Stimulated activated CD8-positive, alpha-beta memory T cell treated with anti-CD3 and anti-CD28 coated beads, Interleukin-15, amount 100 ng/mL, for 1 hour (primary cell): ENCODE results near the gene SLC19A1.
"Not testable (repeated sequence)": the region's sequence is repeated elsewhere in the genome, so short reads cannot be mapped to it uniquely, and the experiment has no call there.

ENCODE experiments used
- DNase-seq: peaks from one replicate; pipeline ENCODE4 v3.0.0-alpha.2; 2020; ENCODE audit warnings: low read depth

Gene SLC19A1

DNA sequence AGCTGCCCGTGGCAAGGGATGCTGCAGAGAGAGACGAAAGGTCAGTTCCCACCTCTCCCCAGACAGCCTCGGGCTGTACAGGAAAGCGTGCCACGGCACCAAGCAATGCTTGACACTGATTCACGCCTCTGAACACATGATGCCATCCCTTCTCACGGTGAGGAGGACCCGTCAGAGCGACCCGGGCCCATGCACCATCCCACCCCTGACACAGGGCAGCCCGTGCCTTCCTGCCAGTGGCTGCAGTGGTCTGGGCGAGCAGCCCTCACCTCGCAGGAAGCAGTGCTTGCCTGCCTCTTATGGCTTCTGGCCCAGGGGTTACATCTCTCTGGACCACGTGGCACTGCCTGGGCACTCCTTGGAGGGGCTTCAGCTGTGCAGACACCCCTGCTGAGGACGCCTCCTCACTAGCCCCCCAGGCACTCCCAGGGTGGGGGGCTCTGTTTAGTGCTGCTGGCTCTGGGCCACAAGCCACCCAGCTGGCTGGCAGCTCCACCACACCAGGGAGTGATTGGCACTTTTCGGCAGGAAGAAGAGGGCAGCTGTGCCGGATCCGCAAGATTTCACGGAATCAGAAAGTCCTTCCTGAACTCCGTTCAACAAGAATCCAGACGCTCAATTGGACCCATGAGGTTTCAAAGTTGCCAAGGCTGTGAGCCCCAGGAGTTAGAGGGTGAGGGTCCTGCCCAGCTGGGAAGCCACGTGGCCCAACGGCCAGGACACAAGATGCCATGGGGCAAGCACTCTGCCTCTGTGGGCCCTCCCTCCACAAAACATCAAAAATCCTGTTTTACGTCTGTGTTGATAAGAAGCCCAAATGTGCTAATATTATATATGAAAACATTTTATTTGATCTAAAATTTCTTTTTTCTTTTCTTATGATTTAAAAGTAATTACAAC, 34.8 kb upstream of the SLC19A1 start:
- DNase-seq, result no peak

DNA sequence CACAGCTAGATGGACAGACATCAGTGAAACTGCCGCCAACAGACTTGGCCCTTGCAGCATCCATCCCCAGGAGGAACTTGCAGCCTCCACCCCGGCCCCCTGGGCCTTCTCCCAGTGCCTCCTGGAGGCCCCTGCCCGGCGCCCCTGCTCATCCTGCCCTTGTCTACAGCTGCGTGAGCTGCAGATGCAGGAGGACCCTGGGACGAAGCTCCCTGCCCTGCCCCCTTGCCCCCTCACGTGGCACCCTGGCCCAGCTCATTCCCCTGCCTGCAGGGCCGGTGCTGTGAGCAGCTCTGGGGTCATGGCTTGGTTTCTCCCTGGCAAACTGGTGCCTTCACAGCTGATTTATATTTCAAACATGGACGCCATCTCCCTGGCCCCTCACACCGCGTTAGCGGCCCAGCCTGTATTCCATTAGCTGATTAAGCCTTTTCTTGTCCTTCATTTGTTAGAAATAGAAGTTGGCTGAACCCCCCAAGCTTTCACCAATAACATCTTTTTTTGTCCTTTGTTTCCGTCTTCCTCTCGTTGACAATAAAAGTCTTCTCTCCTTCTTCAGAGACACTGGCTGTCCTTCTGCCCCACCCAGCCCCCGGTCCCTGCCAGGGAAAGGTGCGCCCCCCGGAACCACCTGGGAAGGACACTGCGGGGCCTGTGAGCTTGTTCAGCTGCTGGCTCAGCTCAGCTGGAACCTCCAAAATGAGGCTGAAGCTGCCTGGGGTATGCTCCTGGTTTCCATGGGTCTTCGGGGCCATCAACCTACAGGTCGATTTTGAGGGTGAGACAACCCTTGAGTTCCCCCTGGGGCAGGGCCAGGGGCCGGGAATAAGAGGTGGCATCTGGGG, 34.0 kb upstream of the SLC19A1 start:
- no peak for DNase-seq

GRCh38 chr21:45575304-45575992, 33.2 kb upstream of the SLC19A1 start:
- no peak for DNase-seq

- DNase-seq, result no peak
Observed at GRCh38 chr21:45574691-45575090, 32.5 kb upstream of the SLC19A1 start.

DNA sequence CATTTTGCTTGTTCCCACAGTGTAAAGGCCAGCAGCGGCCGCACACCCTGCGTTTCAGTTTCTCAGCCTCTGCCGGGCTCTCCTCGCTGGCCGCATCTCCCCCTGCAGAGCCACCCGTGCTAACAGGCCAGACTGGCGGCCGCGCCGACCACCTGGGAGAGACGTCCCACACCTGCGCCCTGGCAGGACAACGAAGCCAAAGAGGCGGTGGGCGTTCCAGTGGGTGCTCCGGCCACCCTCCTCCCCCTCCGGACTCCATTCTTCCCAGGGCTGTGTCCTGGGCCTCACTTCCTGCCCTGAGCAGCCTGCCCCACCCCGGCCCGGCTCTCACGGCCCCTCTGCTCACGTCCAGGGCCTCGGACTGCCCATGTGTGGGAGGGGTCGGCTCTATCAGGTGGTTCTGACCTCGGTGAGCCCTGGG, 31.9 kb upstream of the SLC19A1 start:
- DNase-seq, result no peak

- no peak for DNase-seq
Observed at GRCh38 chr21:45573452-45574035, 31.3 kb upstream of the SLC19A1 start.

- DNase-seq, result no peak
Observed at GRCh38 chr21:45572783-45573451, 30.7 kb upstream of the SLC19A1 start.

- DNase-seq, result no peak
Observed at GRCh38 chr21:45572231-45572630, 30.0 kb upstream of the SLC19A1 start.

GRCh38 chr21:45571641-45572040, 29.4 kb upstream of the SLC19A1 start:
- no peak for DNase-seq

DNA sequence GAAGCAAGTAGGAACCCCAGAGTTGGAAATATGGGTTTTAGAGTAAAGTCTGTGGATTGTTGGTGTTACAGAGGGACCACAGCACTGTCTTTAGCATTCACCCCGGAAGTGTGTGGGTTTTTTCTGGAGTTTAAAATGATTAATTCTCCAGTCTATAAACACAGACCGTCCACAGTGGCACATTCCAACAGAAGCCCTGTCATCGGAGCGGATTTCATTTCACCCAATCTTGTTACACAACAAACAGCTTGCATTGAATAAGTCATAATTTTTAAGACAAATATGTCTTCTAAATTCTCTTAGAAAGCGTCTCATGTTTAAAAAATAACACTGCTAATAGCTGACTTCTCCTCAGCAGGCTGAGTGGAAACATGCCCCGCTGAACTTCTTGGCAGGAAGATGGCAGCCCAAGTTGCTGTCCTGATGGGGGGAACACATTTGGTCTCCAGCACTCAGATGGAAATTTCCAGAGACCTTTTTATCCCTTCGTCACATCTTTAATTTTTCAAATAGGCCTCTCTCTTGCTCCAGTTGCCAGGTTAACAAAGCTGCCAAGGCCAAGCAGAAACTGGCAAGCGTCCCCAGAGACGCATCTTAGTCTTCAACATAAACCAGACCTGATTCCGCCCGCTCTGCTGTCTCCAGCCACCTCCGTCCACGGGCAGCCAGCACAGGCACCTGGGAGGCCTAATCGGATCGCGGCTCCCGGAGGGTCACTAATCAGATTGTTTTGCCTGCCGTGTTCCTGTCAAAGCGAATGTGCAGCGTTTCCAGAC, 28.8 kb upstream of the SLC19A1 start:
- no peak for DNase-seq

GRCh38 chr21:45570071-45570470, 27.8 kb upstream of the SLC19A1 start:
- DNase-seq, result no peak

- no peak for DNase-seq
Observed at GRCh38 chr21:45568383-45568782, 26.1 kb upstream of the SLC19A1 start.

GRCh38 chr21:45564137-45564536, 21.9 kb upstream of the SLC19A1 start:
- DNase-seq, result not testable (repeated sequence)

DNA sequence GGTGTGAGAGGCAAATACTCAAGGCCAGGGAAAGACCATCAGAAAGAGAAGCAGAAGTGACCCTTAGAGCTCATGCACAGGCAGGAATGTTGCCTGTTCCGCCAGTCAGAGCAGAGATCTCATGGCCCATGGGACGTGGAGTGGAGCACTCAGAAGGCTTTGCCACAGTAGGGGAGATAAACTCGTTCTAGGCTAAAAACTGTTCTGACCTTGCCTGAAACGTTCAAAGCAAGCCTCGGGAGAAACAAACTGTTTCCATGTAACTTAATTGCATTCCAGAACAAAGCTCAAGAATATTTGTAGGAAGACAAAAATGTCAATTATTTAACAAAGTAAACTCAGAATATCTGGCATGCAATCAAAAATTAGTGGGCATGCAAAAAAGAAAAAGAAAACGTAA, 20.7 kb upstream of the SLC19A1 start:
- DNase-seq, result no peak

GRCh38 chr21:45562402-45562801, 20.2 kb upstream of the SLC19A1 start:
- DNase-seq, result no peak

GRCh38 chr21:45561241-45561640, 19.0 kb upstream of the SLC19A1 start:
- DNase-seq, result not testable (repeated sequence)

- DNase-seq, result no peak
Observed at GRCh38 chr21:45560106-45561021, 18.1 kb upstream of the SLC19A1 start.

GRCh38 chr21:45559216-45560105, 17.2 kb upstream of the SLC19A1 start:
- DNase-seq, result no peak
